Prostate gland (tissue), 2 donors: ENCODE results near the gene PRELP.

Experiments used
- POLR2A ChIP-seq: fragments of 450-650 bp; IDR thresholded peaks from one replicate; pipeline ENCODE4 v1.6.1; 2016; ENCODE audit warnings: antibody characterized with exemption, mild to moderate bottlenecking
- POLR2AphosphoS5 ChIP-seq: sonication (generic); formaldehyde crosslinking; IDR thresholded peaks from one replicate; pipeline ENCODE4 v1.6.1; 2017; ENCODE audit warnings: antibody characterized with exemption
- TF ChIP-seq, protein P1 (sequence below), 4 experiments: fragments of 200-600 bp in 2 of 4; fragments of 450-650 bp in 2 of 4; sonication (generic) in 2 of 4; IDR thresholded peaks; 1 replicate in 3 of 4; 2 replicates in 1 of 4; pipeline ENCODE4 v1.5.1; 2016 to 2019; ENCODE audit warnings: antibody characterized with exemption in 4 of 4, mild to moderate bottlenecking in 2 of 4, moderate library complexity in 2 of 4

DNA sequence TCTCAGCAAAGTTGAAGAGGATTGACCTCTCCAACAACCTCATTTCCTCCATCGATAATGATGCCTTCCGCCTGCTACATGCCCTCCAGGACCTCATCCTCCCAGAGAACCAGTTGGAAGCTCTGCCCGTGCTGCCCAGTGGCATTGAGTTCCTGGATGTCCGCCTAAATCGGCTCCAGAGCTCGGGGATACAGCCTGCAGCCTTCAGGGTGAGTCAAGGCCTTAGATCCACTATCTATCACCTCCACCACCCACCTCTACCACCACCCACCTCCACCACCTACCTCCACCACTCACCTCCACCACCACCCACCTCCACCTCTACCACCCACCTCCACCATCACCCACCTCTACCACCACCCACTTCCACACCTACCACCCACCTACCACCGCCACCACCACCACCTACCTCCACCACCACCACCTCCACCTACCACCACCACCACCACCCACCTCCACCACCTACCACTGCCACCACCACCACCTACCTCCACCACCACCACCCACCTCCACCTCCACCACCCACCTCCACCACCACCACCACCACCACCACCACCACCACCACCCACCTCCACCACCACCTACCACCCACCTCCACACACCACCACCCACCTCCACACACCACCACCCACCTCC lies 24.2 kb downstream of the PRELP start:
- TF ChIP-seq, protein P1, sequence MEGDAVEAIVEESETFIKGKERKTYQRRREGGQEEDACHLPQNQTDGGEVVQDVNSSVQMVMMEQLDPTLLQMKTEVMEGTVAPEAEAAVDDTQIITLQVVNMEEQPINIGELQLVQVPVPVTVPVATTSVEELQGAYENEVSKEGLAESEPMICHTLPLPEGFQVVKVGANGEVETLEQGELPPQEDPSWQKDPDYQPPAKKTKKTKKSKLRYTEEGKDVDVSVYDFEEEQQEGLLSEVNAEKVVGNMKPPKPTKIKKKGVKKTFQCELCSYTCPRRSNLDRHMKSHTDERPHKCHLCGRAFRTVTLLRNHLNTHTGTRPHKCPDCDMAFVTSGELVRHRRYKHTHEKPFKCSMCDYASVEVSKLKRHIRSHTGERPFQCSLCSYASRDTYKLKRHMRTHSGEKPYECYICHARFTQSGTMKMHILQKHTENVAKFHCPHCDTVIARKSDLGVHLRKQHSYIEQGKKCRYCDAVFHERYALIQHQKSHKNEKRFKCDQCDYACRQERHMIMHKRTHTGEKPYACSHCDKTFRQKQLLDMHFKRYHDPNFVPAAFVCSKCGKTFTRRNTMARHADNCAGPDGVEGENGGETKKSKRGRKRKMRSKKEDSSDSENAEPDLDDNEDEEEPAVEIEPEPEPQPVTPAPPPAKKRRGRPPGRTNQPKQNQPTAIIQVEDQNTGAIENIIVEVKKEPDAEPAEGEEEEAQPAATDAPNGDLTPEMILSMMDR (IDR thresholded peaks at IDR 0.05), result no peak
- TF ChIP-seq POLR2AphosphoS5, result no peak
- TF ChIP-seq POLR2A, result no peak
